Naive thymus-derived CD4-positive, alpha-beta T cell (primary cell): ENCODE data around the gene RBAK. TPM values are rescaled to one million over a fixed set of nuclear protein-coding genes. Genes with fewer than 3 reads are reported as not detected.
A peak's percentile ranks its signal among the peaks of the same experiment; 100 is the strongest.

ENCODE experiments used
- ATAC-seq: fragments of 150-1000 bp; cut with Tn5 transposase; 2 replicates; pipeline ENCODE4 v1.10.0; 2021; ENCODE audit warnings: mild to moderate bottlenecking, moderate library complexity
- CTCF ChIA-PET: fragments of 350-600 bp; sonication (Branson Sonifier 250); formaldehyde crosslinking; loops from one replicate; lab custom pipeline; 2021; ENCODE audit warnings: antibody characterized with exemption; lab: Charles Lee
- POLR2A ChIA-PET: fragments of 350-600 bp; sonication (Branson Sonifier 250); formaldehyde crosslinking; loops from one replicate; lab custom pipeline; 2021; ENCODE audit warnings: antibody characterized with exemption, inconsistent platforms; lab: Charles Lee
- DNase-seq, 9 donors: peaks; one replicate each; pipeline versions ENCODE4 v3.0.0 to v3.0.0-alpha.2; 2020 to 2022; ENCODE audit warnings: mixed read lengths in 1 of 9
- H3K27ac ChIP-seq: one replicate; pipeline ENCODE4 v1.7.0; 2013; ENCODE audit warnings: mild to moderate bottlenecking, low read depth, low read length, moderate library complexity
- H3K27me3 ChIP-seq, 2 donors: one replicate each; pipeline ENCODE4 v1.7.0; 2013; ENCODE audit warnings: low read length in 2 of 2, mild to moderate bottlenecking in 2 of 2, moderate library complexity in 2 of 2; ENCODE audit not compliant: control insufficient read depth in 2 of 2, insufficient read depth in 2 of 2
- H3K36me3 ChIP-seq, 3 experiments: 1 replicate in 2 of 3; 2 replicates in 1 of 3; pipeline ENCODE4 v1.7.0; 2013; ENCODE audit warnings: low read length in 3 of 3, mild to moderate bottlenecking in 3 of 3, moderate library complexity in 1 of 3; ENCODE audit not compliant: insufficient read depth in 3 of 3, control insufficient read depth in 2 of 3
- H3K4me1 ChIP-seq, 2 donors: one replicate each; pipeline ENCODE4 v1.7.0; 2013; ENCODE audit warnings: low read length in 2 of 2, mild to moderate bottlenecking in 2 of 2, moderate library complexity in 1 of 2; ENCODE audit not compliant: control insufficient read depth in 2 of 2, insufficient read depth in 2 of 2
- H3K4me3 ChIP-seq: 2 replicates; pipeline ENCODE4 v1.7.0; 2013; ENCODE audit warnings: mild to moderate bottlenecking, low read length
- H3K9me3 ChIP-seq, 3 experiments: 1 replicate in 2 of 3; 2 replicates in 1 of 3; pipeline ENCODE4 v1.7.0; 2013; ENCODE audit warnings: low read length in 3 of 3; ENCODE audit not compliant: control insufficient read depth in 2 of 3
- H3K27ac Mint-ChIP-seq, 9 donors: one replicate each; pipeline ENCODE4 v1.8.0; 2020 to 2022; ENCODE audit warnings: mixed read lengths in 9 of 9, mild to moderate bottlenecking in 8 of 9, moderate library complexity in 5 of 9, inconsistent platforms in 2 of 9
- H3K27me3 Mint-ChIP-seq, 5 donors: one replicate each; pipeline ENCODE4 v1.8.0; 2021 to 2022; ENCODE audit warnings: mixed read lengths in 5 of 5, mild to moderate bottlenecking in 1 of 5
- H3K36me3 Mint-ChIP-seq, 5 donors: one replicate each; pipeline ENCODE4 v1.8.0; 2020 to 2022; ENCODE audit warnings: mixed read lengths in 5 of 5, mild to moderate bottlenecking in 3 of 5, inconsistent platforms in 1 of 5
- H3K4me1 Mint-ChIP-seq, 7 donors: one replicate each; pipeline ENCODE4 v1.8.0; 2020 to 2022; ENCODE audit warnings: mixed read lengths in 7 of 7, mild to moderate bottlenecking in 3 of 7, inconsistent platforms in 1 of 7
- H3K4me3 Mint-ChIP-seq, 10 donors: one replicate each; pipeline ENCODE4 v1.8.0; 2020 to 2022; ENCODE audit warnings: mild to moderate bottlenecking in 10 of 10, mixed read lengths in 10 of 10, moderate library complexity in 6 of 10, inconsistent platforms in 2 of 10
- H3K9me3 Mint-ChIP-seq, 11 donors: one replicate each; pipeline ENCODE4 v1.8.0; 2020 to 2022; ENCODE audit warnings: mixed read lengths in 11 of 11, mild to moderate bottlenecking in 4 of 11, inconsistent platforms in 1 of 11, moderate library complexity in 1 of 11
- intact Hi-C, 2 donors: fragments of 100-400 bp; cut with micrococcal nuclease; formaldehyde crosslinking; loops; one replicate each; pipeline ENCODE4 v1.15.1; 2023
- polyA plus RNA-seq, 2 donors: library from polyadenylated mRNA; unstranded; fragments of 300-500 nt; fragmentation: Illumina TruSeq; gene quantifications; one replicate each; pipeline ENCODE4 v1.2.3, GENCODE V29; 2021
- total RNA-seq, 6 experiments: library from RNA in 5 of 6; stranded (reverse) in 5 of 6; gene quantifications; 1 replicate in 5 of 6; 2 replicates in 1 of 6; pipeline ENCODE4 v1.2.3 and lab custom pipeline; 2021 to 2026

RBAK gene
- total and polyA plus RNA-seq, 7 experiments from 2014 or later: 4.1 to 21.8 (median 16.9) TPM

DNA sequence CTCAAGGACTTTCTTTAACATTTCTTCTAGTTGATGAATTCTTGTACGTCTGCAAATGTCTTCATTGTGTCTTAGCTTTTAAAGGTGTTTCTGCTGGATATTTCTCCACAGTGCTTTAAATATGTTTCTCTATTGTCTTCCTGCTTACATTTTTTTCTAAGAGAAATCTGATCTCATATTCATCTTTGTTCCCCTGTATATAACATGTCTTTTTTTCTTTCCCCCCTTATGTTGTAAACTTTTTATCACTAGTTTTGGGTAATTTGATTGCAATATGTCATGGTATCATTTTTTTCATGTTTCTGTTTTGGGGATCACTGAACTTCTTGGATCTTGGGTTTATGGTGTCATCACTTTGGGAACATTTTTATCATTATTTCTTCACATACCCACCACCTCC, 7.5 kb downstream of the RBAK start:
- H3K36me3 ChIP-seq: peaks cover 12 to 73% (median 21%) of the 10 kb centered on the region in 3 experiments

GRCh38 chr7:5063698-5064097, 18.0 kb downstream of the RBAK start:
- H3K27me3 ChIP-seq: no peaks in the 10 kb centered on the region
- DNase-seq (no peak), ATAC-seq (no peak)
- intact Hi-C loops: no loop called here
- CTCF ChIA-PET: no interaction called here
- peaks cover 50 to 97% (median 83%) of the 10 kb centered on the region in 5 donors for H3K36me3 Mint-ChIP-seq
- H3K9me3 ChIP-seq: peaks cover 45 to 95% (median 57%) of the 10 kb centered on the region in 3 experiments
- H3K27ac Mint-ChIP-seq: no peak overlapping the region
- H3K36me3 ChIP-seq: peaks cover 32 to 66% (median 46%) of the 10 kb centered on the region in 3 experiments
- peaks cover 4 to 100% (median 80%) of the 10 kb centered on the region in 11 donors for H3K9me3 Mint-ChIP-seq
- no peaks in the 10 kb centered on the region for H3K4me1 ChIP-seq
- no peak overlapping the region for H3K27ac ChIP-seq
- POLR2A ChIA-PET: no interaction called here
- peaks cover 0 to 2% (median 0%) of the 10 kb centered on the region in 5 donors for H3K27me3 Mint-ChIP-seq
- H3K4me3 ChIP-seq: peak overlapping the region; percentile 8
- peaks cover 0 to 3% (median 0%) of the 10 kb centered on the region in 7 donors for H3K4me1 Mint-ChIP-seq
- H3K4me3 Mint-ChIP-seq: peak overlapping the region in 1 of 10 donors; percentile 19

More for the DNA sequence above, 7.5 kb downstream of the RBAK start:
- Histone ChIP-seq H3K4me3 (no peak overlapping the region), H3K27me3 (no peaks in the 10 kb centered on the region), H3K9me3 (peaks cover 0 to 11% (median 6%) of the 10 kb centered on the region in 3 experiments), H3K4me1 (no peaks in the 10 kb centered on the region), H3K27ac (no peak overlapping the region)
- intact Hi-C loops: loop anchor here in 1 of 2 donors (5.0 kb wide), 1 partner anchor 369 kb away; the partner anchor contains the start of gene TNRC18
- POLR2A ChIA-PET: no interaction called here
- H3K27ac Mint-ChIP-seq: no peak overlapping the region
- H3K27me3 Mint-ChIP-seq: no peaks in the 10 kb centered on the region
- H3K4me1 Mint-ChIP-seq: peaks cover 8 to 51% (median 35%) of the 10 kb centered on the region in 7 donors
- peak overlapping the region in 2 of 10 donors; percentile 22 to 30 for H3K4me3 Mint-ChIP-seq
- CTCF ChIA-PET: no interaction called here
- H3K36me3 Mint-ChIP-seq: peaks cover 45 to 96% (median 92%) of the 10 kb centered on the region in 5 donors
- ATAC-seq: no peak
- peaks cover 18 to 75% (median 50%) of the 10 kb centered on the region in 11 donors for H3K9me3 Mint-ChIP-seq
- no peak for DNase-seq

DNA sequence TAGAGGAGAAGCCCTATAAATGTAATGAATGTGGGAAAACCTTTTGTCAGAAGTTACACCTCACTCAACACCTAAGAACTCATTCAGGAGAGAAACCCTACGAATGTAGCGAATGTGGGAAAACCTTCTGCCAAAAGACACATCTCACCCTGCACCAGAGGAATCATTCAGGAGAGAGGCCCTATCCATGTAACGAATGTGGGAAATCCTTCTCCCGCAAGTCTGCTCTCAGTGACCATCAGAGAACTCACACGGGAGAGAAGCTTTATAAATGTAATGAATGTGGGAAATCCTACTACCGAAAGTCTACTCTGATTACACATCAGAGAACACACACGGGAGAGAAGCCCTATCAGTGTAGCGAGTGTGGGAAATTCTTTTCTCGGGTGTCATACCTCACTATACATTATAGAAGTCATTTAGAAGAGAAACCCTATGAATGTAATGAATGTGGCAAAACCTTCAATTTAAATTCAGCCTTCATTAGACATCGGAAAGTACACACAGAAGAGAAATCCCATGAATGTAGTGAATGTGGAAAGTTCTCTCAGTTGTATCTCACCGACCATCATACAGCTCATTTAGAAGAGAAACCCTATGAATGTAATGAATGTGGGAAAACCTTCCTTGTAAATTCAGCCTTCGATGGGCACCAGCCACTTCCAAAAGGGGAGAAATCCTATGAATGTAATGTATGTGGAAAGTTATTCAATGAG, 18.9 kb downstream of the RBAK start:
- peaks cover 0 to 100% (median 81%) of the 10 kb centered on the region in 11 donors for H3K9me3 Mint-ChIP-seq

GRCh38 chr7:5065107-5065407, 19.4 kb downstream of the RBAK start:
- intact Hi-C loops: loop anchor here in 1 of 2 donors (5.0 kb wide), 1 partner anchor 357 kb away; the partner anchor contains the start of gene TNRC18
- no peaks in the 10 kb centered on the region for H3K4me1 ChIP-seq
- peaks cover 43 to 98% (median 59%) of the 10 kb centered on the region in 3 experiments for H3K9me3 ChIP-seq
- peaks cover 27 to 53% (median 33%) of the 10 kb centered on the region in 3 experiments for H3K36me3 ChIP-seq
- H3K27me3 ChIP-seq: no peaks in the 10 kb centered on the region
- ATAC-seq: no peak
- no peak overlapping the region for H3K27ac ChIP-seq
- ChIA-PET CTCF (no interaction called here), POLR2A (no interaction called here)
- Mint-ChIP-seq H3K27ac (no peak overlapping the region), H3K4me1 (no peaks in the 10 kb centered on the region), H3K9me3 (peaks cover 0 to 100% (median 81%) of the 10 kb centered on the region in 11 donors), H3K4me3 (peak overlapping the region in 2 of 10 donors; percentile 6 to 14), H3K36me3 (peaks cover 38 to 94% (median 72%) of the 10 kb centered on the region in 5 donors), H3K27me3 (peaks cover 0 to 2% (median 0%) of the 10 kb centered on the region in 5 donors)
- H3K4me3 ChIP-seq: peak overlapping the region; percentile 8
- no peak for DNase-seq

More for the DNA sequence above, 18.9 kb downstream of the RBAK start:
- no peaks in the 10 kb centered on the region for H3K4me1 ChIP-seq
- H3K27me3 ChIP-seq: no peaks in the 10 kb centered on the region
- ChIA-PET POLR2A (no interaction called here), CTCF (no interaction called here)
- H3K4me3 Mint-ChIP-seq: peak overlapping the region in 3 of 10 donors; percentile 25 to 52 (median 38)
- H3K9me3 ChIP-seq: peaks cover 48 to 98% (median 57%) of the 10 kb centered on the region in 3 experiments
- peak overlapping the region in 2 of 9 donors; percentile 14 to 59 for H3K27ac Mint-ChIP-seq
- intact Hi-C loops: loop anchor here in 1 of 2 donors (5.0 kb wide), 1 partner anchor 358 kb away; the partner anchor contains the start of gene TNRC18
- DNase-seq: no peak
- no peak overlapping the region for H3K27ac ChIP-seq
- H3K4me1 Mint-ChIP-seq: no peaks in the 10 kb centered on the region
- ATAC-seq: no peak
- peaks cover 43 to 96% (median 77%) of the 10 kb centered on the region in 5 donors for H3K36me3 Mint-ChIP-seq
- H3K4me3 ChIP-seq: peak overlapping the region; percentile 8
- H3K36me3 ChIP-seq: peaks cover 32 to 58% (median 38%) of the 10 kb centered on the region in 3 experiments
- H3K27me3 Mint-ChIP-seq: peaks cover 0 to 2% (median 0%) of the 10 kb centered on the region in 5 donors

DNA sequence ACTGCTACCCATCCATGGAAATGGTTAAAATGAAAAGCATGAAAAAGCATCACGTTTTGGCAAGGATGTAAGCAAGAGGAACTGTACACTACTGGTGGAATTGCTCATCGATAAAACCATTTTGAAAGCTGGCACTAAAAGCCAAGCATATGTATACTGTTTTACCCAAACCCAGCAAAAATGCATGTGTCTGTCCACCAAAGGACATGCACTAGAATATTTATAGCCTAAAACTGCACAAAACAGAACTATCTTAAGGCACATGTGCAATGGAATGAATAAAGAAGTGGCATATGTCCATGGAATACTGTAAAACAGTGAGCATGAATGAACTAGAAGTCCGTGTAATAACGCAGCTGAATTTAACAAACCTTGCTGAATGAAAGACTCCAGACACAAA, 22.9 kb downstream of the RBAK start:
- DNase-seq: no peak
- H3K36me3 ChIP-seq: peaks cover 11 to 19% (median 11%) of the 10 kb centered on the region in 3 experiments
- H3K4me3 Mint-ChIP-seq: peak overlapping the region in 1 of 10 donors; percentile 13
- H3K36me3 Mint-ChIP-seq: peaks cover 17 to 81% (median 44%) of the 10 kb centered on the region in 5 donors
- no peaks in the 10 kb centered on the region for H3K4me1 ChIP-seq
- H3K27me3 ChIP-seq: no peaks in the 10 kb centered on the region
- H3K9me3 Mint-ChIP-seq: peaks cover 0 to 91% (median 63%) of the 10 kb centered on the region in 11 donors
- H3K4me1 Mint-ChIP-seq: peaks cover 7 to 20% (median 12%) of the 10 kb centered on the region in 7 donors
- H3K9me3 ChIP-seq: peaks cover 33 to 85% (median 47%) of the 10 kb centered on the region in 3 experiments
- ChIA-PET CTCF (no interaction called here), POLR2A (no interaction called here)
- no peak overlapping the region for H3K27ac ChIP-seq
- ATAC-seq: no peak
- intact Hi-C loops: loop anchor here in 1 of 2 donors (5.0 kb wide), 1 partner anchor 354 kb away; the partner anchor contains the start of gene TNRC18
- no peak overlapping the region for H3K4me3 ChIP-seq
- no peak overlapping the region for H3K27ac Mint-ChIP-seq
- H3K27me3 Mint-ChIP-seq: peaks cover 0 to 16% (median 11%) of the 10 kb centered on the region in 5 donors

DNA sequence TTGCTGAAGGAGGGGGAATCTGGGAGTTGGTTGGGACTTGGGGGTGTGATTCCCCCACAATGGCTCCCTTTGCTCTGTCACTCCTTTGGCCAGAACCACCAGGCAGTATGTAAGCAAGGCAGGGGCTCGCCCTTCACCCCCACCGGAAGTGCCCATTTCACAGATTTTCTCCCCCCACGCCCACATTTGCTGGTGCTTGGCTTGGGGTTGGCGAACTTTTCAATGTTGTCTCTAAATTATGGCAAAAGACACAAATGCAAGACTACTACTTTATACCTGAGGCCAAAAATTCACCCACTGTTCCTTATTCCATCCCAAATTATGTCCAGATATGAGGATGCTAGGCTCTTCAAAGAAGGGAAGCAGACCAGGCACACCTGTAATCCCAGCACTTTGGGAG, 24.5 kb downstream of the RBAK start:
- Histone ChIP-seq H3K27me3 (no peaks in the 10 kb centered on the region), H3K27ac (no peak overlapping the region), H3K4me1 (no peaks in the 10 kb centered on the region), H3K4me3 (no peak overlapping the region), H3K36me3 (peaks cover 0 to 2% (median 0%) of the 10 kb centered on the region in 3 experiments), H3K9me3 (peaks cover 17 to 68% (median 30%) of the 10 kb centered on the region in 3 experiments)
- Mint-ChIP-seq H3K36me3 (peaks cover 8 to 66% (median 32%) of the 10 kb centered on the region in 5 donors), H3K4me3 (peak overlapping the region in 1 of 10 donors; percentile 48), H3K4me1 (peaks cover 7 to 23% (median 15%) of the 10 kb centered on the region in 7 donors), H3K9me3 (peaks cover 0 to 75% (median 46%) of the 10 kb centered on the region in 11 donors), H3K27ac (no peak overlapping the region), H3K27me3 (peaks cover 0 to 16% (median 13%) of the 10 kb centered on the region in 5 donors)
- intact Hi-C loops: no loop called here
- ChIA-PET POLR2A (no interaction called here), CTCF (no interaction called here)
- DNase-seq (no peak), ATAC-seq (no peak)
